Lung microvascular endothelial cell (primary cell): Measurements from ENCODE around the gene RPS6KA5. TPM values are rescaled to one million over a fixed set of nuclear protein-coding genes. Genes with fewer than 3 reads are reported as not detected.
"Not testable (repeated sequence)": the region's sequence is repeated elsewhere in the genome, so short reads cannot be mapped to it uniquely, and the experiment has no call there.

Experiments
- DNase-seq, 2 donors: peaks; one replicate each; pipeline versions ENCODE4 v3.0.0 to v3.0.0-alpha.2; 2010; ENCODE audit warnings: low read depth in 2 of 2
- total RNA-seq: library from RNA; depleted of rRNA; stranded (reverse); fragments of >200 nt; gene quantifications from 2 replicates; pipeline ENCODE4 v1.2.1, GENCODE V29; 2014

RPS6KA5 gene
- total RNA-seq, 1 donor from 2014 or later: 1.2 TPM

DNA sequence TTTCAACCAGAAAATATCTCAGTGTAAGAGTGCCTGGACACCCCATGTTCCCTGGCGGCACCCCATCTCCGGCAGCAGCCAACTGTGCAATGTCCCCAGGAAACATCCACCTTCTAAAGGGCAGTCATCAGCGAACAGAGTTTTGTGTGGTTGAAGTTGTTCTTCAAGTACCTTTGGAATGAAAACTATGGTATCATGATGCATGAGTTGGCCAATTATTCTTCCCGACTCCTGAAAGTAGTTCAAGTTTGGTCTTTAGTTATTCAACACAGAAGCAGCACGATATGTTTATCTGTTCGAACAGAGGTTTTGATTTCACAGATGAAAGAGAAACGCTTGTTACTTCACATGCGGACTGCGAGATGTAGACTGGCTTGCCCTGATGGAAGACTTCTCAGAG is 223.1 kb downstream of the RPS6KA5 start:
- no peak for DNase-seq

DNA sequence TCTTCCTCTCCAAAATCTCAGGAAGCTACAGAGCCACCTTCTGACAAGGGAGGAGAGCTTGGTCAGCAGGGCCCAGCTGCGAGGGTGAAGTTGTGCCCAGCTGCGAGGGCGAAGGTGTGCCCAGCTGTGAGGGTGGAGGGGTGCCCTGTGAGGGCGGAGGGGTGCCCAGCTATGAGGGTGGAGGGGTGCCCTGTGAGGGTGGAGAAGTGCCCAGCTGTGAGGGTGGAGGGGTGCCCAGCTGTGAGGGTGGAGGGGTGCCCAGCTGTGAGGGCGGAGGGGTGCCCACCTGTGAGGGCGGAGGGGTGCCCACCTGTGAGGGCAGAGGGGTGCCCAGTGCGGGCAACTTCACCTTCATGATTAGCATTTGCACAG is 223.8 kb downstream of the RPS6KA5 start:
- DNase-seq: no peak

DNA sequence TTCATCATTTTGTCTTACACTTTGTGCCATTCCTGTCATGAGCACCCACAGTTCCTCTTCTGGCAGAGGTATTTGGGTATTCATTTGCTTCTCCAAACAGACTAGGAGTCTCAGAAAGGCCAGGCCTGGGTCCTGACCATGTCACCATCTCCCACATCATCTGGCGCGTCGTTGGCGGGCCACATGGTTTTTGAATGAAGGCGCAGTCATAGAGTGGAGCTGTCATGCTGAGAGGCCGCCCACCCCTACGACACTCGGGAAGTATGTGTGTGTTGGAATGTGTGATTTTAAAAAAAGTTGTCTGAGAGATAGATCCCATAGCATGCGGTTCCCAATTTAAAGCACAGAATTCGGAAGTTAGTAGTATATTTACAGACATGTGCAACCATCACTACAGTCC is 228.6 kb downstream of the RPS6KA5 start:
- no peak for DNase-seq

DNA sequence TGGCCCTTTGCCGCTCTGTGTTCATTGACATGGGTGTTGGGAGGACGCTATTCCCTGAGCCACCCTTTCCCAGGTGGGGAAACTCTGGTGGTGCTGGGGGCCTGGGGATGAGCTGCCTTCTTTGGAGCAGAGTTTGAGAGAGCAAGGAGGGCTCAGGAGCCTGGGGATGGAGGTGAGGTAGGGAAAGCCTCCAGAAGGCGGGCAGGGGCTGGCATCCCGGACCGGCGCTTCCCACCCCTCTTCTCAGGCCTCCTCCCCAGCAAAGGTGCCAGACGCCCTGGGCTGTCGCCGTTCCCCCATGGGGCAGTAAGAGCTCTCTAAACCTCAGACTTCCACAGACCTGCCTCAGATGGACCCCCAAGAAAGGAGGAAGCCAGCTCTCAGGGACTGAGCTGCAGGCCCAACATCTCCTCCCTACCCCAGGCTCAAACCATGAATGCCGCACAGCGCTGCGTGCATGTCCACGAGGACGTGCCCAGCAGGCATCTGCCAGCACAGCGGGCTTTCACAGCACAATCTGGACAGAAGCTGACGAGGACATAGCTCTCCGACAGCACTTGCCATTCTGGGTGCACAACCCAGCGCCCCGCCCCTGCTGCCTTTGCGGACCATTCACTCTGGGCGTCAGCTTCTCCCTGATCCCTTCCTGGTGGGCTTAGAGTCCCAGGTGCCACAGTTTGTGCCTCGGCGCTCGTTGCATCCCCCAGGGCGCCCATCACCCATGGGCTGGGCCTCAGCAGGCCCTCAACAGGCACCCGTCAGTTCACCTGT is 229.3 kb downstream of the RPS6KA5 start:
- no peak for DNase-seq

DNA sequence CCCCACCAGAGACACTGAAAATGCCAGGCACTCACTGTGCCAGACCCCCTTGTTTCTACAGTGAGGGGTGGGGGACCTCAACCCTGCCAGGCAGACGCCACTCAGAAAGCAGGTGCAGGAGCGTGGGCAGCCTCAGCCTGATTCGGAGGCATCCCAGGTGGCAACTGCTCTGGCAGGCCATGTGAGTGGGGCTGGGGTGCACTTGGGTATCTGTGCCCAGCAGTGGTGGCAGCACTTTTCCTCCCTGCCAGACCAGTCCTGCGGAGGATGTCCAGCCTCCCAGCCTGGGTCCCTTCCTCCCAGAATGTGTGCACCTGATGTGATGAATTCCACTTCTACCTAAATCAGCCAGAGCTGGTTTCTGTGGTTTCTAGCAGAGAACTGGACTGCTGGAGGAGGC is 230.8 kb downstream of the RPS6KA5 start:
- no peak for DNase-seq

DNA sequence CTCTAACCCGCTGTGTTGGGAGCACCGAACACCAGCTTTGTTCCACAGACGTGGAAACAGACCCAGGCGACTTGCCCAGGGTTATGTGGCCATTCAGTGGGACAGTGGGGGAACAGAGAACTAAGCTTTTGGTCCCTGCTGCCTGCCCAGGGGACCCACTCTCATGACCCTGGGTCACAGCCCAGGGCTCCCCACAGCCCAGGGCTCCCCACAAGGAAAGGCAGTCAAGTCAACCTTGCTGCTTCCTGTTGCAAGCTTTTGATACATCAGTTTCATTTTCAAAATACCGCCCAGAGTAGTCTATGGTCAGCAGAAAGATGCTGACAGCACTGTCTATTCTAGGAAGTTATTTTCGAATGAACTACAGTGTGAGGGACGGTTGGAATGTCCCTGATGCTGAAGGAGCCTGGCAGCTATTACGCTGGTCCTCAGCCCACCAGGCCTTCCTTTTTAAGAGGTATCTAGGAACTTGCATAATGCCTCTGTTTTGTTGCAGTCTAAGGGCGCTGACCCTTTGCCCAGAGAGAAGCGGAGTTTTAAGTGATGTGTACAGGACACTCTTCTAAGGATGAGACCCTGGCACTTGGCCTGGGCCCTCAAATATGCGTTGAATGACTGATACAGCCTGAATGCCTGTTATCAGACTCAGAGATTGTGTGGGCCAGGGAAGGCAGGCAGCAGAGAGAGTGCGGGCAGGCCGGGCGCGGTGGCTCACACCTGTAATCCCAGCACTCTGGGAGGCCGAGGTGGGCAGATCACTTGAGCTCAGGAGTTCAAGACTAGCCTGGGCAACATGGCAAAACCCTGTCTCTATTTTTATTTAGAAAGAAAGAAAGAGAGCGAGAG is 231.6 kb downstream of the RPS6KA5 start:
- peak in 1 of 2 donors; percentile 54 for DNase-seq

DNA sequence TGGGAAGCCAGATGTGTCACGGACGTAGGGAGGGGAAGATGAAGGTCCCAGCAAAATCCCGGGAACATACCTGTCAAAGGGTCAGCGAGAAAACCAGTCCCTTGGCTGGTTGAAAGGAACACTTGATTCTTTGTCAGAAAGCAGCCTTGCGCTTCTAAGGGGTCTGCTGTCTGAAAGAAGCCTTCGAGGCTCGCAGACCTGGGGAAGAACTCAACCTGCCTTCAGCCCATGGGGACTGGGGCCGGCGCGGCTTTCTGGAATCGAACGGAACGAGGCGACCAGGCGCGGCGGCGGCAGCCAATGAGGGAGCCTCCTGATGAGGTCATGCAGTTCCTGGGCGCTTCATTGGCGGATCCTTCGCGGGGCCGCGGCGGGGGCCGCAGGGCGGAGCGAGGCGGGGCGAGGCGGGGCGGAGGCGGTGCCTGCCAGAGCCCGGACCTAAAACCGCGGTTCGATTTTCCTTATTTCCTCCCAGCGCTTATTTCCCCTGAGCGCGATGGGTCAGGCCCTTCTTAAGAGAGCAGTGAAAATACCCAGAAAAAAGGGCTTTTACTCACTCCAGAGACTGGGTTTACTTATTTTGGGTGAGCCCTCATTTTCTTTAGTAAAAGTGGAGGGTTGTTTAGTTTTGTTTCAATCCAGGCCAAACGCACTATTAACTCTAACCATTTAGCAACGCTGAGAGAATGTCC is 232.4 kb downstream of the RPS6KA5 start:
- peak; percentile 88 to 89 for DNase-seq

DNA sequence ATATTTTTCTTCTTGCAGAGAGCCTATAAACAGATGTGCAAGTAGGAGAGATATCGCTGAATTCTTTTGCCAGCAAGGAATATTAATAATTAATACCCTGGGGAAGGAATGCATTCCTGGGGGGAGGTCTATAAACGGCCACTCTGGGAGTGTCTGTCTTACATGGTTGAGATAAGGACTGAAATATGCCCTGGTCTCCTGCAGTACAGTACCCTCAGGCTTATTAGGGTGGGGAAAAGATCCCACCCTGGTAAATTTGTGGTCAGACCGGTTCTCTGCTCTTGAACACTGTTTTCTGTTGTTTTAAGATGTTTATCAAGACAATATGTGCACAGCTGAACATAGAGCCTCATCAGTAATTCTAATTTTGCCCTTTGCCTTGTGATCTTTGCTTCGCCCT is 236.9 kb downstream of the RPS6KA5 start:
- not testable (repeated sequence) for DNase-seq

DNA sequence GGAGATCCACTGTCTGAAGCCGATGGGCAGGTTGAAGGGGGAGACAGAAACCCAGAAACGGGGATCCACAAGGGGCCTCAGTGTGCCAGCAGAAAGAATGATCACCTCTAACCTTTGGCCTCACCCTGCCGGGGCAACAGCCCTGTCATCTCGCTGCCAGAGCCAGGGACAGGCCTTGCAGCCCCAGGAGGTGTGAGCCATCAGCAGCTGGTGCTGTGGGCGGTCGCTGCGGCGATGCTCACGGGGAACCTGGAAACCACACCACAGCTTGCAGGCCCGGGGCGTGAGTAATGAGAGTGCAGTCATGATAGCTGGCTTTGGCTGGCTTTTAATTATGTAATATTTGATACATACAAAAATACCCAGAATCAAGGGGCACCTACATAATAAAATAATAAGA is 239.5 kb downstream of the RPS6KA5 start:
- DNase-seq: no peak

DNA sequence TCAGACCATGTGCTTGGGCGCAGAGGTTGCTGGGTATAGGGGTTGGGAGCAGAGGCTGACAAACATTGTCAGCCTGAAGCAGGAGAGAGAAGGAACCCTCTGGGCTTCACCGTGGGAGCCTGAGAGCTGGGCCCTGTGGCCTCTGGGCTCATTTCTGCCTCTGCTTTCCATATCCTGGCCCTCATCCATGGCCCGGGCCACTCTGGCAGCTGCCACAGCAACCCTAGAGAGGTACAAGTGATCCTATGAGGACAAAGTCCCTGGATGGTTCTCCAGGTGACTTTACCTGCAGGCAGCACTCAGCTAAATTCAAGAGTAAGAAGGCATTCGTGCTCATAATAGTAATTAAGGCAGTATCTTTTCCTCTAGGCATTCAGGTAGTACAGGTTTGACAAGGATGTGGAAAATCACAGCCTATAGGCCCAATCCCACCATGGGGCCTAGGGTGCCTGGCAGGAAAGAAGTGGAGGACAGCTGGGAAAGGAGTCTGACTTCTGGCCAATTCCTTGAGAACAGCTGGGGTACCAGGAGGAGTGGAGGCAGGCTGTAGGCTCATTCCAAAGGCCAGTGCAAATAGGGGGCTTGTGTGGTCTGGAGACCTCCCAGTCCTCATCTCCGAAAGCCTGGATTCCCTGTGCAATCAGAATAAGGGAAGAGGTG is 240.6 kb downstream of the RPS6KA5 start:
- no peak for DNase-seq

DNA sequence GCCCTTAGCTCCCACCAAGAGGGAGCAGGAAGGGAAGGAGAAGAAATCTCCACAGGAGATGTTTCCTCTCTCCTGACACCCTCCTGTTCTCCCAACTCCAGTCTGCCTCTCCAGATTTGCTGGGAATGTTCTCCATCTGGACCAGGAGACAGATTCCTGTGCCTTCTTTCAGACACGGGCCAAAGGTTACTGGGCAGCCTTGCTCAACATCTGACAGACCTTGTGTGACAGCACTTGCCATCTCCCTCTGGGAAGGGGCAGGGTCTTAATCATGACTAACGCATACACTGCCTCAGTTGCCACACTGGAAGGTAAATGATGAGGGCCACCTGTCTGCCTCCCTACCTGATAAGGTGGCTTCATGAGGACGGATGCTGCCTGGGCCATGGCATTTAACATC is 241.7 kb downstream of the RPS6KA5 start:
- DNase-seq: no peak

DNA sequence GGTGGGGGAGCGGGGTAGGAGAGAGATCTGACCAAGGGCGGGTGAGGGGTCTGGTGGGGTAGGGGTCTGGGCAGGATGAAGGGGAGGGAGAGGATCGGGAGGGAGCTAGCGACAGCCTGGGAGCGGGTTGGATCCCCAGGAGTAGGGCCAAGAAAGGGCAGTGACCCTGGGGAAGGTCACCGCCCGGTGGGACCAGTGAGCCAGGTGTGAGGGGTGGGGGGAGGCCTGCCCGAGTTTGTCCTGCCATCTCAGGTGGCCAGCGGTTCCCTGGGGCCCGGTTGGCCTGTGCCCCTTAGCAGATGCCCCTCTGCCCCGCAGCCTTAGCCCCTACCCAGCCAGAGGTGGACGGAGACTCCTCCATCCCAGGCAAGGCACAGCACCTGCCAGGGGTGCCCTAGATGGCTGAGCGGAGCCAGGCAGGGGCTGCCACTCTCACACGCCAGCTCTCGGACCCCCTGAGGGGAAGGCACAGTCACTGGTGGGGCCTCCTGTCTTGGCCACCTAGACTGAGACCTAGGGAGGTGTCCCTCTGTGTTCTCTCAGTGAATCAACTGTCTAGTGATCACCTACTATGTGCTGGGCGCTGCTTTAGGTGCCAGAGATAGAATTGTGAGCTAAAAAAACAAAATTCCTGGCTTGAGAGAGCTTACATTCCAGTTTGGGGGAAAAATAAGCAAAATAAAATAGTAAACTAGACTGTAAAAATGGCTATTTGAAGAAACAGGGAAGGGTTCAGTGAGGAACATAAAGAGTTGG is 243.6 kb downstream of the RPS6KA5 start:
- DNase-seq: no peak

DNA sequence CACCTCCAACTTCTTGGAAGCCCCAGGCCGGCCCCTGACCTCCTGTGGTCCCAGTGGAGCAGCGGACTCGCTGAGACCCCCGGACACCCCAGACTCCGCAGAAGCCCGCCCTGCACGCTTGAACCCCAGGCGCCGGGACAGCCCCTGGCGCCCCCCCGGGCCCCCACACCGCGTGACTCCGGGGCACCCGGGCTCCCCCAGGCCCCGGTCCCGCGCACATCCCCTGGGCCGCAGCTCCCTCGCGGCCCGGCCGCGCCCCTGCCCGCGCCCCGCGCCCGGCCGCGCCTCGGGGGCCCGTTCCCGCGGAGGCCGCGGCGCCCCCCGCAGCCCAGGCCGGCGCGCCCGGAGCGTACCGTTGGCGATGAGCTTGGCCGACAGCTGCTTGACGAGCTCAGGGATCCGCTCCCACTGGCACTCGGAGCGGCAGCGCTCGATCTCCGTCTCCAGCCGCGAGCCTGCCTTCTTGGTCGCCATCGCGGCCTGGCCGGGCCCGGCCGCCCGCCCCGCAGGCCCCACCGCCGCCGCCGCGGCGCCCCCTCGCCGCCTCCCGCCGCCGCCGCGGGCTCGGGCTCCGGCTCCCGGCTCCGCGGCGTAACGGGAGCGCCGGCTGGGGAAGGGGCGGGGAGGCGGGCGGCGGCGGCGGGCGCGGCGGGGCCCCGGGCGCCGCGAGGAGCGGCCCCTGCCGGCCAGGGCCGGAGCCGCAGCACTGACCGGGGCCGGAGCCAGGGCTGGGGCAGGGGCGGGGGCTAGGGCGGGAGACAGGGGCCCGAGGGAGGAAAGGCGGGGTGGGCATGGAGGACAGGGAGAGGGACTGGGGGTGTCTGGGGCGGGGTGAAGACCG is 244.4 kb downstream of the RPS6KA5 start, which contains the start of gene TTC7B:
Gene TTC7B, minus strand, starts transcription at position 609 of the 841 bp plus-strand sequence. Its CDS starts 135 bp downstream, at position 474.
- peak; percentile 43 to 56 for DNase-seq

DNA sequence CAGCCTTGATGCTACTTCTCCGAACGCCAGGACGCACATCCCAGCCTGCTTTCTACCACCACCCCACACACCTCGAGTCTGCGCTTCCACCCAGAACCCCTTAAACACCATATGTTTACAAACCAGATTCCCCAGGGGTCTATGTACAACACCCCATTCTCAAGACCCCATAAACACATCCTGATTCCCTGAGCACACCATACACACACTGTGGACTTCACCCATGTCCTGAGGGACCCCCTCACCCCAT is 244.9 kb downstream of the RPS6KA5 start:
- no peak for DNase-seq

DNA sequence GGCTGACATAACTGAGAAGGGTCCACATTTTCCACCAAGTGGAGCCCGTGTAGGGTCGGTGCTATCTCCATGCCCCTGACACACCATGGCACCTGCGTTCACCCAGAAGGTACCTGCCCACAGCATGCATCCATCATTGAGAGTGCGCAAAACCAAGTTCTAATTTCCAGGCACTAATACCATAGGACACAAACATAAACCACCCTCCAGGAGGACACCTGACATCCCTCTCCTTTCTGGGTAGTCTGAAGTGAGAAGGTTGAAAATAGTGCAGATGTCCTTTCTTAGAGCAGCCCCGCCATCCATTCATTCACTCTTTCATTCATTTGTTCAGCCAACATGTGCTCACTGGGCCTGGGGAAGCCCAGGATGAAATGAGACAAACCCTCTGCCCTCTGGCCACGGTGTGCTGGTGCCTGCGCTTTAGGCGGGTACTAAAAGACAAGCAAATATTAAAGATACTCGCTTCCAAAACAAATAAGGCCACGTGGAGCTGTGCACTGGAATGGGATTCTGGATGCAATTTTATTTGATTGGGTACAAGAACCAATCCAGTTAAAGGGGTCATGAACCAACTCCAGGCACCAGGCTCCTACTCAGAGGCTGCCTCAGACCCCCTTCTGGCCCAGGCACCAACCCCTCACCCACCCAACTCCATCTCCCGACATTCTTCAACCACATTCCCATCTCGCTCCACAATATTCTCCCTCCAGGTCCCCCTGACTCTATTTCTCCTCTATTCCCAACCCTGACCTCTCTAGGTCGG is 245.5 kb downstream of the RPS6KA5 start:
- peak in 1 of 2 donors; percentile 24 for DNase-seq

DNA sequence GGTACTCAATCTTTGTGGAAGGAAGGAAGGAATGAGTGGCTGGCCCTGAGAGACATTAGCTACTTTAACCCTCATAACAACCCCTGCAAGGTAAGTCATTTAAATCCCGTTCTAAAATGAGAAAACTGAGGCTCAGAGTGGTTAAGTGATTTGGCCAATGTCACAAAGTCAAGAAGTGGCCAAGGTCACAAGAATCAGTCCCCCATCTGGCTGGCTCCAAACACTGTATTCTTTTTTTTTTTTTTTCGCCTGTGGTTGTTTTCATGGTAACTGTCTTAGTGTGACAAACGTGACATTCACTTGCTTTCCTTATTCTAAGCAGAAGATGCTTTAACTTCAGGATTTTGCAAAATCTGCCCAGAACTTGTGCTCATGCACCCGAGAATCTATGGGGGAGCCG is 247.0 kb downstream of the RPS6KA5 start:
- DNase-seq: no peak

DNA sequence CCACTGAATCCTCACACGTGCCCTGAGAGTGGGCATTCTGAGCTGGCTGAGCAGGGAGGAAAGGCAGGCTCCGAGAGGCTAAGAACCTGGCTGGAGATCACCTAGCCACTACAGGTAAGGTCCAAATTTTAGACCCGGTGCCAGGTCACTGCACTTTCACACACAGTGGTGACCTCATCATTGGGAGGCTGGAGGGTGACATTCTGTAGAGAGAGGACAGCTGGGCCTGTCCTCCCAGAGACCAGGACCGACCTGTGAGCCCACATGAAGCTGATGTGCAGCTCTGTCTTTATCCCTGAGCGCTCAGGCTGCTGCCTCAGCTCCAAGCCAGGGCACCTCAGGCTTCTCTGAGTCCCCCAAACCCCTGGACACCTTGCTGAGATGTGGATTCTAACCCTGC is 248.3 kb downstream of the RPS6KA5 start:
- DNase-seq: no peak

DNA sequence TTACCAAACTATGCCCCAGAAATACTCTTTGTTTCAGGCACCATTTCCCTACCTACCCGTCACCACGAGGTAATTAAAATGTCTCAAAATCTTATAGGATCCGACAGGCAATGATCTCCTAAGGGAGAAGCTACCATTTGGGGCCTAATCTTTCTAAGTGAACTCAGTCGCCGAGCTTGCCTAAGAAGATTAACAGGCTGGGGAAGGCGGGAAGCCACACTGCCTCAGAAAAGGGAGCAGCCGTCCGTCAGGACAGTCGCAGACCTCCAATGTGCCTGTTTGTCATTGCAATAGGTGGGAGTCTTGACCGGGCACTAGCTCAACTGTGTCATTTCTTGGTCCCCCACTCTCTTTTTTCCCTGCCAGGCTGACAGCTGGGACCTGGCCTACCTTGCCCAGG is 248.8 kb downstream of the RPS6KA5 start:
- DNase-seq: no peak

DNA sequence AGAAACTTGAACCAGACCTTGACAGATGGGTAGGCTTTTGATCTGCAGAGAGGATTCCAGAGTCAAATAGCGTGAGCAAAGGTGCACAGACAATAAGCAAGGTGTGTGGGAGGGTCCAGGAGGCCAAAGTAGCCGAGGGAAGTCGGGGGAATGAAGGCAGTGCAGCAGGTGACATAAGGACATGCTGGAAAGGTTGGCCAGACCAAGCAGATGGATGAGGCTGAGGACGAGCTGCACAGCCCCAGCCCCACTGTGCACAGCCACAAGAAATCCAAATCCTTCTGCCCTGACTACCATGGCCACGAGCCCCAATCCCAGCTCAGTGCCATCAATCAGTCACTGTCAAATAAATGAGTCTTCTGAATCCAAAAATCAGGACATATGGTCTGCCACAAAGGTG is 249.6 kb downstream of the RPS6KA5 start:
- no peak for DNase-seq
